GM12874 (cell line): ENCODE measurements around the gene DTHD1.
A peak's percentile ranks its signal among the peaks of the same experiment; 100 is the strongest.

Experiments
- TF ChIP-seq, protein P1 (sequence below): IDR thresholded peaks from 2 replicates; pipeline ENCODE4 v1.5.1; 2011; ENCODE audit warnings: low read depth, mild to moderate bottlenecking, control low read depth, low read length, moderate library complexity; ENCODE audit not compliant: insufficient read depth

DTHD1 gene

DNA sequence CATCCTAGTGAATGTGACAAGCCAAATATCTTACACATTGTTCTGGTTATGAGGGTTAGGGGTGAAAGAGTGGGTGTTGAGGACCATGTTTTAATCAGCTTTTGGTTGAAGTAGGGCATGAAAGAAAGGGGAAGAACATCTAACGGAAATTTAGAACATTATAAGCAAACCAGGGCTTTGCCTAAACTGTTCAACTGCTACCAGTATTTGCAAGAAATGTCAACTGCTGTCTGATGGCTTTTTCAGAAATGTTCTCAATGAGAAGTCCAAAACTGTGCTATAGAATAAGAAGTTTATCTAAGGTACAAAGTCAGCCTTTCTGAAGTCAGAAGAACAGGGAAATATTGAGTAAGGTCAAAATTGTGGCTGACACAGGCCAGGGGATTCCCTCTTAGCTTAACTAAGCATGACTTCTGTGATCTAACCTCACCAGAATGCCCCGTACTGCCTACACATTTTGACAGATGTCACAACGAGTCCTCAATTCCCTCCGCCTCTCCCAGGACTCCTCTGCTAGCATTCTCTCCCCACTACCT is 67.1 kb downstream of the DTHD1 start:
- TF ChIP-seq, protein P1, sequence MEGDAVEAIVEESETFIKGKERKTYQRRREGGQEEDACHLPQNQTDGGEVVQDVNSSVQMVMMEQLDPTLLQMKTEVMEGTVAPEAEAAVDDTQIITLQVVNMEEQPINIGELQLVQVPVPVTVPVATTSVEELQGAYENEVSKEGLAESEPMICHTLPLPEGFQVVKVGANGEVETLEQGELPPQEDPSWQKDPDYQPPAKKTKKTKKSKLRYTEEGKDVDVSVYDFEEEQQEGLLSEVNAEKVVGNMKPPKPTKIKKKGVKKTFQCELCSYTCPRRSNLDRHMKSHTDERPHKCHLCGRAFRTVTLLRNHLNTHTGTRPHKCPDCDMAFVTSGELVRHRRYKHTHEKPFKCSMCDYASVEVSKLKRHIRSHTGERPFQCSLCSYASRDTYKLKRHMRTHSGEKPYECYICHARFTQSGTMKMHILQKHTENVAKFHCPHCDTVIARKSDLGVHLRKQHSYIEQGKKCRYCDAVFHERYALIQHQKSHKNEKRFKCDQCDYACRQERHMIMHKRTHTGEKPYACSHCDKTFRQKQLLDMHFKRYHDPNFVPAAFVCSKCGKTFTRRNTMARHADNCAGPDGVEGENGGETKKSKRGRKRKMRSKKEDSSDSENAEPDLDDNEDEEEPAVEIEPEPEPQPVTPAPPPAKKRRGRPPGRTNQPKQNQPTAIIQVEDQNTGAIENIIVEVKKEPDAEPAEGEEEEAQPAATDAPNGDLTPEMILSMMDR: no peak

DNA sequence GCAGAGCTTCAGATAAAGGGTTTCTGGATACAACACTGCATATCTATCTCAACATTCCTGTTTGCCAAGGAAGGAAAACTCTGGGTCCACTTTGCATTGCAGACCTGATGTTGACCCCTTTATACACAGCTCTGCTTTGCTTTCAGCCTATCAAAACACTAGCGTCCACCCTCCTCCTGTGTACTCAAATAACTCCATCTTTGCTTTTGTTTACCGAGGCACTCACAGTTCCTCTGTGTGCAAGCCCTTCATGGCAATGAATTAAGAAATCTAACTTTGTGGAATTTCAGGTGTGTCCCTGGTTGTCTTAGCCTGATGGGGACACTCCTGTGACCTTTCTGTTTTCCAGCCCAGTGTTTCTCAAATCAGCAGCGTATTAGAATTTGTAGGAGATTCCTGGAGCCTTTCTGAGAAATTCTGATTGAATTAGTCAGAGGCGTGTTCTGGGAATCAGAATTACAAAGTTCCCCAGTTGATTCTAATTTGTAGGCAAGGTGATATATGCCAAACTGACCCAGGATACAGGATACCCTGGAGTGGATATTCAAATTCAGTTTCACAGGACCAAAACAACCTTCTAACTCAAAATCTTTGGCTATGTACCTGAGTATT is 68.6 kb downstream of the DTHD1 start:
- TF ChIP-seq, protein P1: no peak

DNA sequence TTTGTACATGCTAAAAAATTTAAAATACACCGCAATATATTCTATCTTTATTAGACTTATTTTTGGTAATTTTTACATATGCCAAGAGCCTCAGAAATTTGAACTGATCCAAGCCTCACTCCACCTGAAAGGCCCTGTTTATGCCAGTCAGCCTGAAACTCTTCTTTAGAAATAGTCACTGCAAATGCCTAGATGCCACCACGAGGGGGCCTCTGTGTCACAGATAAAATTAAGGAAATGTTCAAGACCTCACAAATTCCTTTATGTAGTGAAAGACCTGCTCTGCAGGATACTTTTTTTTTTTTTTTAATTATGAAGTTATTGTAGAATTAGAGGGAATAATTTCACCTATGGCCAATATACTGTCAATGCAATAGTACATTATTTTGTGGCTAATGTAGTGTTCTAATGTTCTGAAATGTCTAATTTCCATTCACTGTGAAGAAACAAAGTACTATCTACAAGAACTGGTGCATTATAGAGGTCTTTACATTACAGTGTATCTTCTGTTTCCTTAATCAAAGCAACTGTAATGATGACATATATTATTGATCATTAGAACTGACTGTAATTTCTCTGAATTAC is 69.8 kb downstream of the DTHD1 start:
- TF ChIP-seq, protein P1: peak; percentile 62; the same call in 1 of the 2 replicates

DNA sequence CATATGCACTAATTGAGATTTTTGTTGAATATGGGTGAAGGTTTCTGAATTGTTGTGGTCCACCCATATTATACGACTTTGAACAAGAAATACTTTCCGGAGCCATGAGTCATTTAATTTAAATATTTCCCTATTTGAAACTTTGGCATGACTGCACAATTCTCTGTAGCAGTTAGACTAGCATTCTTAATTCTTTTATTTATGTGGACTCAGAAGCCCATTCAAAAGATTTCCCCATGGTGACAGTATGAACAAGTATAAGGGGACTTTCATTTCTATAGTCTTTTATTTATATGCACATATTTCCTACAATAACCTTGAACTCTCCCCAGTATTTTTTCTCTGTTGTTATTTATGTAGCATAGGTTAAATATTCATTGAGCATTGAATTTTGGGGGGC is 72.6 kb downstream of the DTHD1 start:
- TF ChIP-seq, protein P1: no peak

DNA sequence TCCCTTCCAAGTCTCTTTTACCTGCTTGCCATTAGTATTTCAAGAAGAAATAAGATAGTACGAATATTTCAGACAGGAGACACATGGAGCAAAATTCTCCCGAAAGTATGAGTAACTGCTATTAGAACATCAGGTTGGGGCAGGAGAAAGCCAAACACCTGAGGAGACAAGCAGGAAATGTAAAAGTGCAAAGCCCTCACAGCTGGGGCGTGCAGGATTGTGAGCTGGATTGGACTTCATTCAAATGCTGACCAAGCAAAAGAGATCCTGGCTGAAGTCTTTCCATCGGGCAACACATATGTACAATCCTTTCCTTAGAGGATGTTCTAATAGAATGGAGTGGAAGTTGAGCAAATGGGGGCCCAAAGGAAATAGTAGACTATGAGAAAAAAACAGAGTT is 76.8 kb downstream of the DTHD1 start:
- TF ChIP-seq, protein P1: no peak

DNA sequence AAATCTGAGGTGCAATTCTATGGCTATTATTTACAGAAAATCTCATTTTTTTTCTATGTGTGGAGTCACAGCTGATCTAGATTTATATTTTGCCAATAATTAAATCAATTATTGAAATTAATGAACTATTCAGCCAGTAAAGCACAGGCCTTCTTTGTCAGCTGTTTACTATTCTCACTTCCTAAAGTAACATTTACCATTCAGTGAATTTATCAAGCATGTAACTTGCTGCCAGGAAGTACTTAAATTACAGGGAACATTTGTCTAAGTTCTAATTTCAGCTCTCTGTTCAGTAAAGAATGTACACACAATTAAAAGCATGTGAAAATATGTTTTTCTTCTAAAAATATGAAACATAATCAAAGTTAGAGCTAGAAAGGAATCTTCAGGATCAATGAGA is 79.3 kb downstream of the DTHD1 start:
- TF ChIP-seq, protein P1: no peak

DNA sequence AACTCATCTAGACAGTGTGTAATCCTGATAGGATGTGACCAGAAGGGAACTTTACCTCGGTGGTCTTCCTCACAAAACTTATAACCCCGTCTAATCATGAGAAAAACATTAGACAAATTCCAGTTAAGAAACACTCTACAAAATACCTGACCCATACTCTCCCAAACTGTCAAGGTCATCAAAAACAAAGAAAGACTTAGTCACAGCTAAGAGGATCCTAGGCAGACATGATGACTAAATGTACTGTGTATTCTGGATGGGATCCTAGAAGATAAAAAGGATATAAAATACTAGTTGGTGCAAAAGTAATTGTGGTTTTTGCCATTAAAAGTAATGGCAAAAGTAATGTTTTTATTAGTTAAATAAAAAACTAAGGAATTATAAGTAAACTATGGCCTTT is 81.6 kb downstream of the DTHD1 start:
- TF ChIP-seq, protein P1: no peak
